Osteocyte (in vitro differentiated cells): ENCODE measurements around the gene CEACAM20. TPM values are rescaled to one million over a fixed set of nuclear protein-coding genes. Genes with fewer than 3 reads are reported as not detected.

Experiments
- DNase-seq: peaks from one replicate; pipeline ENCODE4 v3.0.0; 2021; ENCODE audit warnings: mixed read lengths; ENCODE audit not compliant: unreplicated experiment; ENCODE audit errors: extremely low spot score
- H3K27ac Mint-ChIP-seq: one replicate; pipeline ENCODE4 v1.8.0; 2021; ENCODE audit warnings: mild to moderate bottlenecking, mixed read lengths; ENCODE audit not compliant: unreplicated experiment
- H3K27me3 Mint-ChIP-seq: one replicate; pipeline ENCODE4 v1.8.0; 2021; ENCODE audit warnings: mixed read lengths; ENCODE audit not compliant: unreplicated experiment
- H3K36me3 Mint-ChIP-seq: one replicate; pipeline ENCODE4 v1.8.0; 2021; ENCODE audit warnings: mixed read lengths; ENCODE audit not compliant: unreplicated experiment
- H3K4me1 Mint-ChIP-seq: one replicate; pipeline ENCODE4 v1.8.0; 2021; ENCODE audit warnings: mixed read lengths; ENCODE audit not compliant: unreplicated experiment
- H3K4me3 Mint-ChIP-seq: one replicate; pipeline ENCODE4 v1.8.0; 2021; ENCODE audit warnings: mild to moderate bottlenecking, moderate library complexity, mixed read lengths; ENCODE audit not compliant: unreplicated experiment
- H3K9me3 Mint-ChIP-seq: one replicate; pipeline ENCODE4 v1.8.0; 2021; ENCODE audit warnings: mixed read lengths; ENCODE audit not compliant: unreplicated experiment
- CTCF ChIP-seq: fragments of 200-600 bp; sonication (generic); IDR thresholded peaks from 2 replicates; pipeline ENCODE4 v1.5.0; 2021; ENCODE audit warnings: antibody characterized with exemption, mild to moderate bottlenecking, moderate library complexity
- total RNA-seq: library from RNA; stranded (reverse); gene quantifications from 2 replicates; pipeline ENCODE4 v1.2.1, GENCODE V29; 2021

The CEACAM20 gene
- total RNA-seq, 1 donor from 2014 or later, result not detected

- Mint-ChIP-seq H3K27ac (no peak overlapping the region), H3K4me3 (no peak overlapping the region), H3K4me1 (no peaks in the 10 kb centered on the region), H3K36me3 (no peaks in the 10 kb centered on the region), H3K9me3 (no peaks in the 10 kb centered on the region), H3K27me3 (peaks cover 21% of the 10 kb centered on the region)
- no peak for DNase-seq
- TF ChIP-seq CTCF, result no peak
These were observed 3.6 kb downstream of the CEACAM20 start for GRCh38 chr19:44525721-44526430.

DNA sequence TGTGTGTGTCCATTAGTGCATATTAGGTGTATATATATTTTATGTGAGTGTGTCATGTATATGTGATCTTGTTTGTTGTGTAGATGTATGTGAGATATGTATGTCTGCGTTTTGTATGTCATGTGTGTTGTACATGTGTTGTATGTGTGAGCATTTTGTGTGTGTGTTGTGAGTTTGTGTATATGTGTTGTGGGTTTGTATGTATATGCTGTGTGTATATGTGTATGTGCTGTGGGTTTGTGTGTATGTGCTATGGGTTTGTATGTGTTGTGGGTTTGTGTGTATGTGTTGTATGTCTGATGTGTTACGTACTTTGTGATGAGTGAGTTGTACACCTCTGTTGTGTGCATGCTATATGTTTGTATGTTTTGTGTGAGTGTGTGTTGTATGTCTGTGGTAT lies 8.1 kb downstream of the CEACAM20 start:
- H3K4me1 Mint-ChIP-seq, result no peaks in the 10 kb centered on the region
- no peak overlapping the region for H3K27ac Mint-ChIP-seq
- H3K27me3 Mint-ChIP-seq, result no peaks in the 10 kb centered on the region
- no peak for TF ChIP-seq CTCF
- DNase-seq, result no peak
- H3K36me3 Mint-ChIP-seq, result no peaks in the 10 kb centered on the region
- no peak overlapping the region for H3K4me3 Mint-ChIP-seq
- H3K9me3 Mint-ChIP-seq, result no peaks in the 10 kb centered on the region

DNA sequence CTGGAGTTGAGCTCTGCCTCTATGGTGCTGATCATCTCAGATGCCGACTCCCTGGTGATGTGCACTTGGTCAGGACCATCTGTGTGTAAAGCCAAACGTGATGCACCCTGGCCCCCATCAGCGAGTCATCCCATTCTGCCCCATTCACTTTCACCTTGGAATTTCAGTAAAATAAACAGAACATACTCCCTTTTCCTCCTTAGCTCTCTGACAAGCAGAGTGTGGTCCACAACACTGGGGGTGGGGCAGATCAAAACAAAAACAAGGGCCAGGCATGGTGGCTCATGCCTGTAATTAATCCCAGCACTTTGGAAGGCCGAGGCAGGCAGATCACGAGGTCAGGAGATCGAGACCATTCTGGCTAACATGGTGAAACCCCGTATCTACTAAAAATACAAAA lies 12.3 kb downstream of the CEACAM20 start:
- DNase-seq, result no peak
- Mint-ChIP-seq H3K36me3 (no peaks in the 10 kb centered on the region), H3K9me3 (no peaks in the 10 kb centered on the region), H3K27me3 (no peaks in the 10 kb centered on the region), H3K4me3 (no peak overlapping the region), H3K27ac (no peak overlapping the region), H3K4me1 (no peaks in the 10 kb centered on the region)
- no peak for TF ChIP-seq CTCF

GRCh38 chr19:44515907-44516306 lies 13.6 kb downstream of the CEACAM20 start:
- TF ChIP-seq CTCF, result no peak
- no peak for DNase-seq
- H3K9me3 Mint-ChIP-seq, result no peaks in the 10 kb centered on the region
- no peak overlapping the region for H3K4me3 Mint-ChIP-seq
- H3K27ac Mint-ChIP-seq, result no peak overlapping the region
- peaks cover 3% of the 10 kb centered on the region for H3K27me3 Mint-ChIP-seq
- H3K4me1 Mint-ChIP-seq, result no peaks in the 10 kb centered on the region
- H3K36me3 Mint-ChIP-seq, result no peaks in the 10 kb centered on the region

- Mint-ChIP-seq H3K36me3 (no peaks in the 10 kb centered on the region), H3K9me3 (no peaks in the 10 kb centered on the region)
These were observed 14.4 kb downstream of the CEACAM20 start for GRCh38 chr19:44515031-44515430.

More at GRCh38 chr19:44515031-44515430, 14.4 kb downstream of the CEACAM20 start:
- H3K4me1 Mint-ChIP-seq, result no peaks in the 10 kb centered on the region
- no peak for TF ChIP-seq CTCF
- peaks cover 11% of the 10 kb centered on the region for H3K27me3 Mint-ChIP-seq
- no peak overlapping the region for H3K4me3 Mint-ChIP-seq
- no peak overlapping the region for H3K27ac Mint-ChIP-seq
- DNase-seq, result no peak
